Inferior parietal cortex (tissue), 1 donor: ENCODE results near the gene PRLHR.
"Not testable (repeated sequence)": the region's sequence is repeated elsewhere in the genome, so short reads cannot be mapped to it uniquely, and the experiment has no call there.

Experiments used
- DNase-seq: peaks from one replicate; pipeline ENCODE4 v3.0.0-alpha.2; 2016; ENCODE audit errors: extremely low spot score

The PRLHR gene

GRCh38 chr10:118595598-118596425 lies at the start of gene PRLHR:
Gene PRLHR (minus strand): TSS chr10:118595648. CDS start chr10:118595244, 404 bp downstream.
- DNase-seq, result no peak

DNA sequence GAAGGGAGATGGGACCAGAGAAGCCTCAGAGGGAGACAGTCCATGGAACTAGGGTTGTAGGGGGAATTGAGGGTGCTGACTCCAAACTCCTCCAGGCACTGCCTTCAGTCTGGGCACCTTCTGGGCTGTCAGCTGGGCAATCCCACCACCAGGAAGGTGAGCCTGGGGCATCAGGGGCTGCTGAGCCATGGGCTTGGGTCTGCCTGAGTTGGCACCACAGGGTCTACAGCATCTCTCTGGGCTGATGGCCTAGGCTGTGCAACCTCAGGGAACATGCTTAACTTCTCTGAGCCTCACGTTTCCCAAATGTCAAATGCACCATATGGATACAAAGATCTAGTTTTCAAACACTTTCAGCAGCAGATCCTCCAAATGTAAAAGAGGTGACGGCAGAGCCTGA lies 46.8 kb upstream of the PRLHR start:
- DNase-seq, result no peak

DNA sequence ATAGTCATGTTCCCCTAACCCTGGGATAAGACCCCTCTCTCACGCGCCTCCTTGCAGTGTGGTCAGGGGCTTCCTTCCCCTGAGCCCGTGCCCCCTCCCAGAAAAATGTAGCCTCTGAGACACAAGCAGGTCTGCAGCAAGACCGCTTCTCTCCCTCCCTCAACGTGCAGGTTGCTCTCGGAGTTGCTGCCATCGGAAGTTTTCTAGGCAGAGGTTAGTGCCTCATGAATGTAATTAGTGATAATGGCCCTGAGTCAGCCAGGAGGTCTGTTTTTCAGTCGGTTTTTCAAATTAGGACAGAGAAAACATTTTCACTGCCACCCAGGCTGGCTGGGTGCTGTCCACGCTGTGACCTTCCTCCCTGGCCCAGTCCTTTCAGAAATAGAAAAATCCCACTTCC lies 43.2 kb upstream of the PRLHR start:
- no peak for DNase-seq

DNA sequence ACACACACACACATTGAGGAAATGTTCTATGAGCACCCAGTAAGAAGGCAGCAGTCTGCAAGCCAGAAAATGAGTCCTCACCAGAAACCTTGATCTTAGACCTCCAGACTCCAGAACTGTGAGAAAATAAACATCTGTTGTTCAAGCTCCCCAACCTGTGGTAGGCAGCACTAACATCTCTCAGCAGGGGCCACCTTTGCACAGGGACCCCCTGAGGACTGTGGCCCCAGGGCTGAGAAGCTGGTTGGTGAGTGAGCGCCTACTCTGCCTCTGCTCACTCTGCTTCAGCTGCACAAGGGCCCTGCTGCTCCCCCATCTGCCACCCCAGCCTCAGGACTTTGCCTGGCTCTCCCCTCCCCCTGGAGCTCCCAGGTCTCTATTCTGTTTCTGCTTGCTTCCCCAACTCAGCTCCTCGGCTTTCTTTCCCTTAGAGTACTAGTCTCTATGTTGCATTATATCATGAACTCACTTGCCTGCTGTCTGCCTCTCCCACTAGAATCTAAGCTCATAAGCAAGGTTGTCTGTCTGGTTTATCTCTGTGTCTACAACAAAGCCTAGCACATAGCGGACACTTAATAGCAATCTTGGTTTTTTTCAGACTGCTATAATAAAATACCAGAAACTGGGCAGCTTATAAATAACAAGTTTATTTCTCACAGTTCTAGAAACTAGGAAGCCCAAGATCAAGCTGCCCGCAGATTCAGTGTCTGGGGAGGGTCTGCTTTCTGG lies 40.4 kb upstream of the PRLHR start:
- DNase-seq, result no peak

DNA sequence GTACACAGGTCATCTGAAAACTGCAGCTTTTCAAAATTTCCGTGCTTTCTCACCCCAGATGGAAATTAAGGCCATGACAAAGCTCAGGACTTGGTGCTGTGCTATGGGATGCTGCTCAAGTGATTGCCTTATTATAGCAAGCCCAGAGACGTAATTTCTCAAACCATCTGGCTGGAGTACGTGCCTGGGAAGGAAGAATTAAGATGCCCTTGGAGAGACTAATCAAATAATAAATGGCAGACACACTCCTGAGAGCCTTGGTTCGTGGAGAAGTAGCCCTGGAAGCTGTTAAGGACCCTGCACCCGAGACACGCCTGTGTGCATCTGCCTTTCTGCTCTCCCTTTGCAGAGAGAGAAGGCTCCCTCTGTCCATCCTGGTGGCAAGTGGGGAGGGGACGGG lies 38.3 kb upstream of the PRLHR start:
- no peak for DNase-seq

GRCh38 chr10:118629211-118629610 lies 33.8 kb upstream of the PRLHR start:
- no peak for DNase-seq

DNA sequence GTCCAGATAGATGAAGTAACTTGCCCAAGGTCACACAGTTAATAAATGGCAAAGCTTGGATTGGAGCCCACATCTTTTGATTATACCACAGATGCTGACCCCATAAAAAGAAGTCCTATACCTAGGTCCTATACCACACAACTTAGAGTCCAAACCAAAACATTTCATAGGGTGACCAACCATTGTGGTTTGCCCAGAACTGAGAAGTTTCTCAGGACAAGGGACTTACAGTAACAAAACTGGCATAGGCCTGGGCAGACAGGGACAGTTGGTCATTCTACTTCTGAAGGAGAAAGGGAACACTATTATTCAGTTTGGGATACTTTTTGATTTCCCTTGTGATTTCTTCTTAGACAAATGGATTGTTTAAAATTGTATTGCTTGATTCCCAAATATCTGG lies 32.9 kb upstream of the PRLHR start:
- no peak for DNase-seq

GRCh38 chr10:118626953-118627352 lies 31.5 kb upstream of the PRLHR start:
- DNase-seq, result no peak

DNA sequence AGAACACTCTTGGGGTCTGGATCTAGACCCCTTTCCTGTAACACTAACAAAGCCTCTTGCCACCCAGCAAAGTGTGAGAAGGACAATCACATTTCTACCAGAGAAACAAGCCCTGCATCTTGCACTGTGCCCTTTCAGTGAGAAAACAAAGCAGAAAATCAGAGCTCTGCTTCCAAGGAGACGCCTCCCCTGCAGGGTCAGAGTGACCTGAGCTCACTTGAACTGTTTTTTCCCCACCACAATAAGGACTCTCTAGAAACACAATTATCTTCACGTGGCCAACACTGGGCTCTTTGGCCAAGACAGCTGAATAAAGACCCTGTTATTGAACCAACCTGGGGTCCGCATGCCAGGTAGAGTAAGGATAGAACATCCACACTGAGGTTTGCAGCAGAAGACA lies 30.1 kb upstream of the PRLHR start:
- no peak for DNase-seq

GRCh38 chr10:118624747-118625146 lies 29.3 kb upstream of the PRLHR start:
- no peak for DNase-seq

DNA sequence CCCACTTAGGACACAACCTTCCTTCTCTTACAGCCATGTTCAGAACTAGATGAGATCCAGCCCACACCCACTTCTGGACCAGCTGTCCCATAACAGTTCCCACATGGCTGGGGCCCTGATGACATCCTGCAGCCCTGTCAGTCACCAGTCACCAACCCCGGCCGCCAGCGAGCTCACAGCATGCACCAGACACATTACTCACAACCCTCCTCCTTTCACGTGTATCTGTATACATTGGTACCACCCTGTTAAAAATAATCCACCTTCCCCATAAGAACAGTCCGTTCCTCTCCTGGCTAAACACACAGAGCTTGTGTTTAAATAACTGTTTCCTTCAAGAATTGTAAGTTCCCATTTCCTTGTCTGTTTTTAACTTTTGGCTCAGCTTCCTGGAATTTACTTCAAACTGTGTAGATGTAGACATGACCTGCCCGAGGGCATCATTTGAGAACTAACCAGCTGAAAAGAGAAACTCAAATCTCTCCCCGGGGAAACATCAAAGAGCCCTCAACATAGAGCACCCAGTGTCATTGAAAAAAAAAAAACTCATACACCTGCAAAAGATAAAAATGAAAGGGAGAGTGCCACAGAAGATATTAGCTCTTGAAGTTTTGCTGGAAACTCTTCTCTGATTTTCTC lies 26.0 kb upstream of the PRLHR start:
- no peak for DNase-seq

- DNase-seq, result not testable (repeated sequence)
Measured at GRCh38 chr10:118613863-118614262, 18.4 kb upstream of the PRLHR start.

- no peak for DNase-seq
Measured at GRCh38 chr10:118610577-118610976, 15.1 kb upstream of the PRLHR start.

- DNase-seq, result no peak
Measured at GRCh38 chr10:118607768-118608354, 12.4 kb upstream of the PRLHR start.

DNA sequence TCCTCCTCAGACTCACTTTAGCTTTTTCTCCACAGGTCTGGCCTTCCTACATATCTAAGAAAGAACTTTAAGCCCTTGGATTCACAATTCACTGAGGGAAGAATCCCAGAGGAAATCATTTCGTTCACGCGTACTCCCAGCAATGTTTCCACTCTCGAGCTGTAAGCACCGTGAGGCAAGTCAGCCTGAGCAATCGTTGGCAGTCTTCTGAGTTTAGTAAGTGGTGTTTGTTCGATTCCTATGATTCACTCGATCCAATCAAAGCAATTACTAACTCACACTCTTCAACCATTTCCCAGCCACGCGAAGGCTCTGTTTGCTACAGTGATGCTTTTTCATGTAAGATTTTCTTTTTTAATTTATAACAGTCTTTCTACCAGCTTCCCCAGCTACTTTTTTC lies 10.2 kb upstream of the PRLHR start:
- DNase-seq, result no peak

- DNase-seq, result no peak
Measured at GRCh38 chr10:118596426-118597124, 1.1 kb upstream of the PRLHR start.

DNA sequence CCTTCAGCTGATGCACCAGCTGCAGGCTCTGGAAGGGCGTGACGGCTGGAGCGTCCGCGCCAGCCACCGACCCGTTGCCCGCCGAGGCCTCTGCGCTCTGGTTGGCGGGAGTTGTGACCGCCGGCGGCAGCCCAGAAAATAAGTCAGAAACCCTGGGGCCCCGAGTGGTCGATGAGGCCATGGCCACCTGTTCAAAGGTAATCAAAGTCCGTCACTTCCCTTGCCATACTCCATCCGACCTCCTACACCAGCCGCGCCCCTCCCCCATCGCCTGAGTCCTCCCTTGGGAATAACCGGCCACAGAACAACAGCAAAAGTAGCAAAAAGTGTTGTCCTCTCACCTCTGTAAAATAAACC lies 406 bp downstream of the PRLHR start:
- DNase-seq, result no peak

- DNase-seq, result no peak
Measured at GRCh38 chr10:118594392-118595063, 920 bp downstream of the PRLHR start.

GRCh38 chr10:118592675-118593330 lies 2.6 kb downstream of the PRLHR start:
- DNase-seq, result no peak

- peak; percentile 42 for DNase-seq
Measured at GRCh38 chr10:118590334-118590733, 5.1 kb downstream of the PRLHR start.
